SK-N-SH (cell line): ENCODE measurements around the gene PARP8.

ENCODE experiments used
- CTCF ChIP-seq: fragments of 200-600 bp; sonication (generic); IDR thresholded peaks from 2 replicates; pipeline ENCODE4 v1.6.1; 2017; ENCODE audit warnings: antibody characterized with exemption, mild to moderate bottlenecking, moderate library complexity
- FOSL2 ChIP-seq: IDR thresholded peaks from 2 replicates; pipeline ENCODE4 v1.4.0; 2012; ENCODE audit warnings: low read depth, mild to moderate bottlenecking, moderate library complexity, borderline replicate concordance
- POLR2AphosphoS5 ChIP-seq: IDR thresholded peaks from 2 replicates; pipeline ENCODE4 v1.6.1; 2012; ENCODE audit warnings: low read depth, low read length
- RCOR1 ChIP-seq: fragments of 150-350 bp; IDR thresholded peaks from 2 replicates; pipeline ENCODE4 v1.6.1; 2017; ENCODE audit warnings: antibody characterized with exemption, low read length

- TF ChIP-seq CTCF: no peak
- TF ChIP-seq RCOR1: no peak
- TF ChIP-seq FOSL2: no peak
- no peak for TF ChIP-seq POLR2AphosphoS5
Measured at GRCh38 chr5:50843091-50843490, 176.7 kb downstream of the PARP8 start.
